Glutamatergic neuron (in vitro differentiated cells): ENCODE measurements around the gene DMWD. TPM values are rescaled to one million over a fixed set of nuclear protein-coding genes. Genes with fewer than 3 reads are reported as not detected.
A peak's percentile ranks its signal among the peaks of the same experiment; 100 is the strongest.

Experiments
- DNase-seq: peaks from one replicate; pipeline ENCODE4 v3.0.0; 2022
- H3K27ac Mint-ChIP-seq: one replicate; pipeline ENCODE4 v1.8.0; 2020; ENCODE audit warnings: mild to moderate bottlenecking, mixed read lengths, inconsistent platforms; ENCODE audit not compliant: unreplicated experiment
- H3K27me3 Mint-ChIP-seq: one replicate; pipeline ENCODE4 v1.8.0; 2020; ENCODE audit warnings: mild to moderate bottlenecking, moderate library complexity, mixed read lengths, inconsistent platforms; ENCODE audit not compliant: unreplicated experiment
- H3K36me3 Mint-ChIP-seq: one replicate; pipeline ENCODE4 v1.8.0; 2020; ENCODE audit warnings: mild to moderate bottlenecking, mixed read lengths, inconsistent platforms; ENCODE audit not compliant: unreplicated experiment
- H3K4me1 Mint-ChIP-seq: one replicate; pipeline ENCODE4 v1.8.0; 2020; ENCODE audit warnings: mild to moderate bottlenecking, low read depth, mixed read lengths, inconsistent platforms; ENCODE audit not compliant: unreplicated experiment
- H3K4me3 Mint-ChIP-seq: one replicate; pipeline ENCODE4 v1.8.0; 2020; ENCODE audit warnings: mild to moderate bottlenecking, mixed read lengths, inconsistent platforms; ENCODE audit not compliant: unreplicated experiment
- H3K9me3 Mint-ChIP-seq: one replicate; pipeline ENCODE4 v1.8.0; 2020; ENCODE audit warnings: mild to moderate bottlenecking, moderate library complexity, mixed read lengths, inconsistent platforms; ENCODE audit not compliant: unreplicated experiment
- CTCF ChIP-seq: fragments of 200-600 bp; sonication (generic); IDR thresholded peaks from one replicate; pipeline ENCODE4 v1.5.0; 2021; ENCODE audit not compliant: partially characterized antibody, unreplicated experiment
- total RNA-seq: library from RNA; stranded (reverse); fragmentation: NEBNext Ultra II Directional; extraction: Animal tissue kit (Norgen Biotek cat#: 25700); gene quantifications from one replicate; pipeline ENCODE4 v1.2.1, GENCODE V29; 2021; ENCODE audit not compliant: unreplicated experiment

The DMWD gene
- total RNA-seq, 1 donor from 2014 or later: 123 TPM

DNA sequence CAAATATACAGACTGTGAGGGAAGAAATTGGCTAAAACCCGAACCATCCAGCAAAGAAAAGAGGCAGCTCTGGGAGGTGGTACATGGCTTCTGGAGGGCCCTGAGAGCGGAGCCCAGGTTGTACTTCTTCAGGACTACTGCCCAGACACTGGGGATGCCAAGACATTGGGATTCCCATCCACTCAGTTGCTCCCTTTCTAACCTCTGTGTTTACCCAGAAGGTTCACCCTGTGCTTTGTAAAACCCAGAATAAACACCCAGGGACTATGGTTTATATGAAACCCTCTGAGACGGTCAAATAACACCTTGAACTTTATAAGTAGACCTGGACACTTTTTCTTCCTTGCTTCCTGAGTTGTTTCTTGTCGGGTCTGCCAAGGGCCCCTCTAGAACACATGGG, 49.7 kb downstream of the DMWD start:
- DNase-seq: no peak
- no peaks in the 10 kb centered on the region for H3K36me3 Mint-ChIP-seq
- no peak for TF ChIP-seq CTCF
- H3K27ac Mint-ChIP-seq: no peak overlapping the region
- H3K9me3 Mint-ChIP-seq: no peaks in the 10 kb centered on the region
- no peaks in the 10 kb centered on the region for H3K4me1 Mint-ChIP-seq
- H3K27me3 Mint-ChIP-seq: peaks cover 1% of the 10 kb centered on the region
- H3K4me3 Mint-ChIP-seq: no peak overlapping the region

GRCh38 chr19:45739498-45740439, 52.9 kb downstream of the DMWD start:
- peak overlapping the region; percentile 20 for H3K27ac Mint-ChIP-seq
- H3K4me1 Mint-ChIP-seq: no peaks in the 10 kb centered on the region
- no peaks in the 10 kb centered on the region for H3K27me3 Mint-ChIP-seq
- H3K36me3 Mint-ChIP-seq: no peaks in the 10 kb centered on the region
- no peak for TF ChIP-seq CTCF
- H3K9me3 Mint-ChIP-seq: no peaks in the 10 kb centered on the region
- no peak for DNase-seq
- H3K4me3 Mint-ChIP-seq: no peak overlapping the region

DNA sequence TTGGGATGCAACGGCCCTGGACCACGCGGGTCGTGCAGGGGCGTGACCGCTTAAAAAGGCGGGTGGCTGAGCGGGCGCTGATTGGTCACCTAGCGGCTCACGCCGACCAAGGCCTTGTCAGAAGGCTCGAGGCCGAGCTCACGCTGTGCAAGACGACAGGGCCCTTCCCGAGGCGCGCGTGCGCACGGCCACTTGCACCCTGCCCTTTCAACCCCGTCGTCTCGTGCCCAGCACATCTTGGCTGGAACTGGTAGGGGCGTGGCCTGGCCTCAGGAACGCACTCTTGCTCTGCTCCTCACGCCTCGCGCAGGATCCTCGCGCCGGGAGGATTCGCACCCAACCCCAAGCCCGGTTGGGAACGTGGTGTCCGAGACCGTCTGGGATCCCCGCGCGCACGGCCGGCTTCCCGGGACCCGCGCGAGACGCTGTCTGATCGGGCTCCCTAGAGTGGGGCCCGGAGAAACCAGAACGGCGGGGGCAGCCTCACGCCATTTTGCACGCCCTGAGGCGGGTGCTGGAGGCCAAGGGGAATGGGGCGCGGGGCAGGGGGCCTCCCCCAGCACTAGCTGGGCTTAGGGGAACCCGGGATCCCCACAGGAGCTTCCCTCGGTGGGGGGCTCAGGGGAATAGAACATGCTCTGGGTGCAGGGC, 59.4 kb downstream of the DMWD start, which contains the start of gene MEIOSIN:
Gene MEIOSIN, plus strand, starts transcription at position 280 of the 651 bp plus-strand sequence. CDS start 1,938 bp downstream, outside the sequence.
- H3K27ac Mint-ChIP-seq: no peak within 1 kb of the TSS
- H3K9me3 Mint-ChIP-seq: no peaks in the 10 kb centered on the region
- H3K27me3 Mint-ChIP-seq: peaks cover 7% of the 10 kb centered on the region
- no peak for DNase-seq
- TF ChIP-seq CTCF: no peak
- peaks cover 5% of the 10 kb centered on the region for H3K4me1 Mint-ChIP-seq
- no peak within 1 kb of the TSS for H3K4me3 Mint-ChIP-seq
- H3K36me3 Mint-ChIP-seq: no peaks in the 10 kb centered on the region

Other genes starting within 250 kb of the DMWD start
- gene OPA3, start 208.0 kb downstream of the DMWD start, total RNA-seq: 10.5 TPM
- not detected for gene GPR4, start 190.6 kb downstream of the DMWD start, total RNA-seq
- gene EML2, start 153.4 kb downstream of the DMWD start, total RNA-seq: 53.2 TPM
- 36.4 TPM for gene GIPR, start 124.6 kb downstream of the DMWD start, total RNA-seq
- gene SNRPD2, start 100.9 kb downstream of the DMWD start, total RNA-seq: 264 TPM
- 2.6 TPM for gene QPCTL, start 100.2 kb downstream of the DMWD start, total RNA-seq
- gene FBXO46, start 61.9 kb downstream of the DMWD start, total RNA-seq: 20.4 TPM
- gene MEIOSIN, start 59.4 kb downstream of the DMWD start, total RNA-seq: not detected
- gene SIX5, start 23.6 kb downstream of the DMWD start, total RNA-seq: 2.0 TPM
- gene DMPK, start 10.4 kb downstream of the DMWD start, total RNA-seq: 107 TPM
- gene RSPH6A, start 22.5 kb upstream of the DMWD start, total RNA-seq: 0.61 TPM
- gene SYMPK, start 70.3 kb upstream of the DMWD start, total RNA-seq: 78.1 TPM
- gene FOXA3, start 71.5 kb upstream of the DMWD start, total RNA-seq: 1.0 TPM
- 19.2 TPM for gene IRF2BP1, start 93.3 kb upstream of the DMWD start, total RNA-seq
- gene MYPOP, start 109.8 kb upstream of the DMWD start, total RNA-seq: 7.1 TPM
- not detected for gene NANOS2, start 121.9 kb upstream of the DMWD start, total RNA-seq
- gene NOVA2, start 181.0 kb upstream of the DMWD start, total RNA-seq: 163 TPM
- 33.5 TPM for gene CCDC61, start 202.6 kb upstream of the DMWD start, total RNA-seq
- gene PGLYRP1, start 230.2 kb upstream of the DMWD start, total RNA-seq: not detected
- 0.20 TPM for gene IGFL4, start 248.2 kb upstream of the DMWD start, total RNA-seq